CD14-positive monocyte (primary cell): ENCODE measurements around the gene TIGD2. TPM values are rescaled to one million over a fixed set of nuclear protein-coding genes. Genes with fewer than 3 reads are reported as not detected.

ENCODE experiments used
- DNase-seq, 3 donors: peaks; one replicate each; pipeline ENCODE4 v3.0.0-alpha.2; 2011 to 2022
- H2AFZ ChIP-seq: 2 replicates; pipeline ENCODE4 v1.6.0; 2012; ENCODE audit warnings: mild to moderate bottlenecking, low read depth, low read length, inconsistent platforms; ENCODE audit not compliant: insufficient read depth, poor library complexity, severe bottlenecking
- H3K27ac ChIP-seq, 2 donors: 1 replicate in 1 of 2; 2 replicates in 1 of 2; pipeline ENCODE4 v1.5.1; 2012 to 2013; ENCODE audit warnings: low read length in 2 of 2, control low read depth in 1 of 2, inconsistent platforms in 1 of 2, low read depth in 1 of 2, mild to moderate bottlenecking in 1 of 2
- H3K27me3 ChIP-seq, 2 donors: one replicate each; pipeline versions ENCODE4 v1.6.0 to v1.6.1; 2011 to 2013; ENCODE audit warnings: low read length in 2 of 2; ENCODE audit not compliant: control insufficient read depth in 2 of 2, insufficient read depth in 2 of 2
- H3K36me3 ChIP-seq, 2 donors: replicated peaks in 1 of 2; 1 replicate in 1 of 2; 2 replicates in 1 of 2; pipeline versions ENCODE4 v1.5.1 to v1.6.1; 2012 to 2013; ENCODE audit warnings: low read length in 2 of 2, control low read depth in 1 of 2, inconsistent platforms in 1 of 2, mild to moderate bottlenecking in 1 of 2; ENCODE audit not compliant: insufficient read depth in 2 of 2, control insufficient read depth in 1 of 2
- H3K4me1 ChIP-seq, 2 donors: 1 replicate in 1 of 2; 2 replicates in 1 of 2; pipeline versions ENCODE4 v1.5.1 to v1.6.1; 2012 to 2013; ENCODE audit warnings: low read length in 2 of 2, control low read depth in 1 of 2, inconsistent platforms in 1 of 2, mild to moderate bottlenecking in 1 of 2, moderate library complexity in 1 of 2; ENCODE audit not compliant: insufficient read depth in 2 of 2, control insufficient read depth in 1 of 2
- H3K4me2 ChIP-seq: replicated peaks from 2 replicates; pipeline ENCODE3; 2012; ENCODE audit warnings: low read length, moderate library complexity, mild to moderate bottlenecking; ENCODE audit not compliant: poor library complexity, severe bottlenecking; ENCODE audit errors: extremely low read depth
- H3K4me3 ChIP-seq, 3 experiments: fragments of 200-600 bp in 1 of 3; sonication (generic) in 1 of 3; replicated peaks in 1 of 3; 1 replicate in 2 of 3; 2 replicates in 1 of 3; pipeline ENCODE4 v1.5.1; 2011 to 2013; ENCODE audit warnings: low read length in 3 of 3, mild to moderate bottlenecking in 3 of 3, control low read depth in 2 of 3, low read depth in 2 of 3, inconsistent platforms in 1 of 3, moderate library complexity in 1 of 3
- H3K79me2 ChIP-seq: 2 replicates; pipeline ENCODE4 v1.6.0; 2012; ENCODE audit warnings: mild to moderate bottlenecking, control low read depth, inconsistent platforms, low read length, moderate library complexity; ENCODE audit not compliant: insufficient read depth
- H3K9ac ChIP-seq: 2 replicates; pipeline ENCODE4 v1.6.0; 2017; ENCODE audit warnings: low read length, mild to moderate bottlenecking; ENCODE audit not compliant: insufficient read depth, poor library complexity, severe bottlenecking
- H3K9me3 ChIP-seq, 2 donors: replicated peaks in 1 of 2; 1 replicate in 1 of 2; 2 replicates in 1 of 2; pipeline versions ENCODE4 v1.5.1 to v1.6.1; 2012 to 2013; ENCODE audit warnings: low read length in 2 of 2, control low read depth in 1 of 2; ENCODE audit not compliant: control insufficient read depth in 1 of 2, insufficient read depth in 1 of 2
- H4K20me1 ChIP-seq: 2 replicates; pipeline ENCODE4 v1.6.0; 2012; ENCODE audit warnings: mild to moderate bottlenecking, low read length, control low read depth, moderate library complexity; ENCODE audit not compliant: insufficient read depth
- H3K27ac Mint-ChIP-seq, 7 donors: one replicate each; pipeline ENCODE4 v1.8.0; 2020; ENCODE audit warnings: mild to moderate bottlenecking in 7 of 7, mixed read lengths in 7 of 7, moderate library complexity in 6 of 7, inconsistent platforms in 2 of 7
- H3K27me3 Mint-ChIP-seq, 3 donors: one replicate each; pipeline ENCODE4 v1.8.0; 2021 to 2022; ENCODE audit warnings: low read depth in 3 of 3, mild to moderate bottlenecking in 3 of 3, mixed read lengths in 3 of 3, moderate library complexity in 3 of 3, inconsistent platforms in 1 of 3
- H3K36me3 Mint-ChIP-seq, 2 donors: one replicate each; pipeline ENCODE4 v1.8.0; 2020; ENCODE audit warnings: mixed read lengths in 2 of 2, inconsistent platforms in 1 of 2, mild to moderate bottlenecking in 1 of 2
- H3K4me1 Mint-ChIP-seq: one replicate; pipeline ENCODE4 v1.8.0; 2020; ENCODE audit warnings: mild to moderate bottlenecking, mixed read lengths
- H3K4me3 Mint-ChIP-seq, 2 donors: one replicate each; pipeline ENCODE4 v1.8.0; 2020; ENCODE audit warnings: mild to moderate bottlenecking in 2 of 2, mixed read lengths in 2 of 2, moderate library complexity in 1 of 2
- H3K9me3 Mint-ChIP-seq, 7 donors: one replicate each; pipeline ENCODE4 v1.8.0; 2020 to 2022; ENCODE audit warnings: mixed read lengths in 7 of 7, mild to moderate bottlenecking in 6 of 7, moderate library complexity in 6 of 7, inconsistent platforms in 2 of 7
- CTCF ChIP-seq: fragments of 200-600 bp; IDR thresholded peaks from one replicate; pipeline ENCODE4 v1.8.0; 2022; ENCODE audit warnings: antibody characterized with exemption, mild to moderate bottlenecking
- WGBS: methylation state at CpG from one replicate; pipeline ENCODE4 v1.1.5; 2013; ENCODE audit warnings: missing lambda C conversion rate; ENCODE audit not compliant: insufficient coverage; 5-methylcytosine and 5-hydroxymethylcytosine counted together
- intact Hi-C, 2 donors: fragments of 100-400 bp; cut with micrococcal nuclease; formaldehyde crosslinking; loops; one replicate each; pipeline versions ENCODE4 v1.15.0 to v1.15.1; 2023
- polyA plus RNA-seq, 3 donors: library from polyadenylated mRNA; depleted of rRNA in 1 of 3; unstranded in 2 of 3; stranded (reverse) in 1 of 3; fragments of 300-500 nt in 2 of 3; fragments of >200 nt in 1 of 3; fragmentation: Illumina TruSeq in 2 of 3; gene quantifications; 1 replicate in 2 of 3; 2 replicates in 1 of 3; pipeline ENCODE4 v1.2.3, GENCODE V29; 2012 to 2021

Gene TIGD2
- polyA plus RNA-seq, 3 donors = 1.00 to 2.4 (median 2.1) TPM

GRCh38 chr4:89129080-89129640 is 17.8 kb downstream of the TIGD2 start:
- no peak overlapping the region for H3K4me3 Mint-ChIP-seq
- Histone ChIP-seq H3K27ac (no peak overlapping the region), H2AFZ (no peak overlapping the region), H3K79me2 (no peaks in the 10 kb centered on the region), H3K4me2 (no peak overlapping the region), H3K36me3 (no peaks in the 10 kb centered on the region), H3K27me3 (no peaks in the 10 kb centered on the region), H3K4me1 (no peaks in the 10 kb centered on the region), H4K20me1 (no peaks in the 10 kb centered on the region), H3K4me3 (no peak overlapping the region), H3K9me3 (no peaks in the 10 kb centered on the region), H3K9ac (no peak overlapping the region)
- intact Hi-C loops = no loop called here
- H3K27me3 Mint-ChIP-seq = peaks cover 0 to 2% (median 0%) of the 10 kb centered on the region in 3 donors
- no peak overlapping the region for H3K27ac Mint-ChIP-seq
- no peaks in the 10 kb centered on the region for H3K36me3 Mint-ChIP-seq
- no peak for TF ChIP-seq CTCF
- no peak for DNase-seq
- no CpG with 5 or more reads among the region's 1 CpG for WGBS
- H3K4me1 Mint-ChIP-seq = no peaks in the 10 kb centered on the region
- no peaks in the 10 kb centered on the region for H3K9me3 Mint-ChIP-seq

- Mint-ChIP-seq H3K27me3 (no peaks in the 10 kb centered on the region), H3K36me3 (no peaks in the 10 kb centered on the region)
- intact Hi-C loops = no loop called here
Measured at GRCh38 chr4:89134775-89135319, 23.5 kb downstream of the TIGD2 start.

More at GRCh38 chr4:89134775-89135319, 23.5 kb downstream of the TIGD2 start:
- 100% methylated on average over 1 of the region's 4 CpGs for WGBS
- Histone ChIP-seq H3K4me2 (no peak overlapping the region), H3K27ac (no peak overlapping the region), H3K9ac (no peak overlapping the region), H3K27me3 (no peaks in the 10 kb centered on the region), H3K36me3 (no peaks in the 10 kb centered on the region), H3K4me1 (no peaks in the 10 kb centered on the region), H2AFZ (no peak overlapping the region), H3K4me3 (no peak overlapping the region), H3K79me2 (no peaks in the 10 kb centered on the region), H3K9me3 (no peaks in the 10 kb centered on the region), H4K20me1 (no peaks in the 10 kb centered on the region)
- H3K27ac Mint-ChIP-seq = no peak overlapping the region
- TF ChIP-seq CTCF = no peak
- no peaks in the 10 kb centered on the region for H3K4me1 Mint-ChIP-seq
- no peak overlapping the region for H3K4me3 Mint-ChIP-seq
- no peak for DNase-seq
- H3K9me3 Mint-ChIP-seq = no peaks in the 10 kb centered on the region
